Measurements from ENCODE around the gene COL6A2.

Gene COL6A2

GRCh38 chr21:46159390-46159789 is 61.5 kb downstream of the COL6A2 start:
- no peak for DNase-seq
- Histone ChIP-seq H3K36me3 (ENCODE audit: control insufficient read depth in 1 of 2, insufficient read depth in 2 of 2, low read depth in 1 of 2, low read length in 2 of 2) (peaks cover 6 to 42% of the 10 kb centered on the region in 2 experiments), H4K8ac (ENCODE audit: low read length) (no peak overlapping the region), H3K18ac (ENCODE audit: low read depth in 1 of 2, low read length in 2 of 2) (no peak overlapping the region), H3K9me3 (ENCODE audit: control insufficient read depth, low read length) (no peaks in the 10 kb centered on the region), H3K27ac (ENCODE audit: low read length, poor library complexity, severe bottlenecking) (no peak overlapping the region), H4K91ac (ENCODE audit: low read length) (no peak overlapping the region), H3K4me2 (ENCODE audit: low read length, poor library complexity, severe bottlenecking) (no peak overlapping the region), H3K14ac (ENCODE audit: low read length in 2 of 2) (no peak overlapping the region), H2AK5ac (ENCODE audit: low read length, severe bottlenecking) (no peak overlapping the region), H3K4me3 (ENCODE audit: insufficient read depth in 1 of 2, low read depth in 1 of 2, low read length in 2 of 2) (no peak overlapping the region), H3K4me1 (ENCODE audit: control insufficient read depth, insufficient read depth, low read depth, low read length) (peaks cover 12% of the 10 kb centered on the region), H3K4ac (ENCODE audit: low read depth in 1 of 2, low read length in 2 of 2) (no peak overlapping the region), H2BK120ac (ENCODE audit: low read depth, low read length) (no peak overlapping the region), H2BK12ac (ENCODE audit: low read length in 2 of 2) (no peak overlapping the region), H2BK5ac (ENCODE audit: low read depth, low read length, poor library complexity, severe bottlenecking) (no peak overlapping the region), H3K79me1 (replicated peaks; ENCODE audit: low read length, poor library complexity, severe bottlenecking) (peaks cover 2% of the 10 kb centered on the region), H3K23ac (ENCODE audit: low read length in 2 of 2) (no peak overlapping the region), H3K27me3 (ENCODE audit: control insufficient read depth in 1 of 2, insufficient read depth in 1 of 2, low read length in 2 of 2) (no peaks in the 10 kb centered on the region), H2BK15ac (ENCODE audit: low read depth, poor library complexity, severe bottlenecking) (no peak overlapping the region), H3K9ac (ENCODE audit: low read length) (no peak overlapping the region), H2AFZ (ENCODE audit: low read depth, low read length) (no peak overlapping the region)
- 97% methylated on average over 12 of the region's 12 CpGs for WGBS

GRCh38 chr21:46159841-46160656 is 62.1 kb downstream of the COL6A2 start:
- WGBS: 98% methylated on average over 27 of the region's 32 CpGs
- H3K18ac ChIP-seq (ENCODE audit: low read depth in 1 of 2, low read length in 2 of 2): no peak overlapping the region
- no peak overlapping the region for H3K23ac ChIP-seq (ENCODE audit: low read length in 2 of 2)
- H3K27ac ChIP-seq (ENCODE audit: low read length, poor library complexity, severe bottlenecking): no peak overlapping the region
- no peaks in the 10 kb centered on the region for H3K27me3 ChIP-seq (ENCODE audit: control insufficient read depth in 1 of 2, insufficient read depth in 1 of 2, low read length in 2 of 2)
- no peaks in the 10 kb centered on the region for H3K9me3 ChIP-seq (ENCODE audit: control insufficient read depth, low read length)
- peak overlapping the region in 1 of 2 experiments; percentile 35 for H3K4me3 ChIP-seq (ENCODE audit: insufficient read depth in 1 of 2, low read depth in 1 of 2, low read length in 2 of 2)
- H2AK5ac ChIP-seq (ENCODE audit: low read length, severe bottlenecking): no peak overlapping the region
- H3K79me1 ChIP-seq (replicated peaks; ENCODE audit: low read length, poor library complexity, severe bottlenecking): peaks cover 2% of the 10 kb centered on the region
- H3K9ac ChIP-seq (ENCODE audit: low read length): no peak overlapping the region
- H2AFZ ChIP-seq (ENCODE audit: low read depth, low read length): no peak overlapping the region
- no peak overlapping the region for H2BK5ac ChIP-seq (ENCODE audit: low read depth, low read length, poor library complexity, severe bottlenecking)
- no peak overlapping the region for H4K8ac ChIP-seq (ENCODE audit: low read length)
- no peak overlapping the region for H2BK120ac ChIP-seq (ENCODE audit: low read depth, low read length)
- no peak overlapping the region for H4K91ac ChIP-seq (ENCODE audit: low read length)
- H3K4ac ChIP-seq (ENCODE audit: low read depth in 1 of 2, low read length in 2 of 2): no peak overlapping the region
- H3K4me2 ChIP-seq (ENCODE audit: low read length, poor library complexity, severe bottlenecking): no peak overlapping the region
- H2BK15ac ChIP-seq (ENCODE audit: low read depth, poor library complexity, severe bottlenecking): no peak overlapping the region
- H3K4me1 ChIP-seq (ENCODE audit: control insufficient read depth, insufficient read depth, low read depth, low read length): peaks cover 11% of the 10 kb centered on the region
- no peak overlapping the region for H2BK12ac ChIP-seq (ENCODE audit: low read length in 2 of 2)
- no peak overlapping the region for H3K14ac ChIP-seq (ENCODE audit: low read length in 2 of 2)
- peaks cover 6 to 42% of the 10 kb centered on the region in 2 experiments for H3K36me3 ChIP-seq (ENCODE audit: control insufficient read depth in 1 of 2, insufficient read depth in 2 of 2, low read depth in 1 of 2, low read length in 2 of 2)
- no peak for DNase-seq

DNA sequence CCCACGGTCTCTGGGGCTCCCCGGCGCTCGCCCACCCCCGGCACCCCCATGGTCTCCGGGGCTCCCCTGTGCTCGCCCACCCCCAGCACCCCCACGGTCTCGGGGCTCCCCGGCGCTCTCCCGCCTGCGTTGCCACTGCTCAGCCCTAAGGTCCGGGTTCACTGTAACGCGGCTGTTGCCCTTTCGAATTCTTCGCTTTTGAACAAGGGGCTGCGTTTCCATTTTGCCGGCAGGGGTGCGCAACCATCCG is 62.7 kb downstream of the COL6A2 start:
- Histone ChIP-seq H2BK15ac (ENCODE audit: low read depth, poor library complexity, severe bottlenecking) (no peak overlapping the region), H3K79me1 (replicated peaks; ENCODE audit: low read length, poor library complexity, severe bottlenecking) (peaks cover 2% of the 10 kb centered on the region), H3K4ac (ENCODE audit: low read depth in 1 of 2, low read length in 2 of 2) (no peak overlapping the region), H4K8ac (ENCODE audit: low read length) (no peak overlapping the region), H3K27ac (ENCODE audit: low read length, poor library complexity, severe bottlenecking) (no peak overlapping the region), H3K9me3 (ENCODE audit: control insufficient read depth, low read length) (no peaks in the 10 kb centered on the region), H3K4me2 (ENCODE audit: low read length, poor library complexity, severe bottlenecking) (no peak overlapping the region), H3K9ac (ENCODE audit: low read length) (no peak overlapping the region), H3K18ac (ENCODE audit: low read depth in 1 of 2, low read length in 2 of 2) (no peak overlapping the region), H2AK5ac (ENCODE audit: low read length, severe bottlenecking) (no peak overlapping the region), H3K14ac (ENCODE audit: low read length in 2 of 2) (no peak overlapping the region), H2AFZ (ENCODE audit: low read depth, low read length) (no peak overlapping the region), H4K91ac (ENCODE audit: low read length) (no peak overlapping the region), H2BK12ac (ENCODE audit: low read length in 2 of 2) (no peak overlapping the region), H2BK120ac (ENCODE audit: low read depth, low read length) (no peak overlapping the region), H3K4me1 (ENCODE audit: control insufficient read depth, insufficient read depth, low read depth, low read length) (peaks cover 6% of the 10 kb centered on the region), H3K27me3 (ENCODE audit: control insufficient read depth in 1 of 2, insufficient read depth in 1 of 2, low read length in 2 of 2) (no peaks in the 10 kb centered on the region), H2BK5ac (ENCODE audit: low read depth, low read length, poor library complexity, severe bottlenecking) (no peak overlapping the region), H3K36me3 (ENCODE audit: control insufficient read depth in 1 of 2, insufficient read depth in 2 of 2, low read depth in 1 of 2, low read length in 2 of 2) (peaks cover 6 to 42% of the 10 kb centered on the region in 2 experiments), H3K4me3 (ENCODE audit: insufficient read depth in 1 of 2, low read depth in 1 of 2, low read length in 2 of 2) (no peak overlapping the region), H3K23ac (ENCODE audit: low read length in 2 of 2) (no peak overlapping the region)
- WGBS: 98% methylated on average over 20 of the region's 22 CpGs
- DNase-seq: no peak

DNA sequence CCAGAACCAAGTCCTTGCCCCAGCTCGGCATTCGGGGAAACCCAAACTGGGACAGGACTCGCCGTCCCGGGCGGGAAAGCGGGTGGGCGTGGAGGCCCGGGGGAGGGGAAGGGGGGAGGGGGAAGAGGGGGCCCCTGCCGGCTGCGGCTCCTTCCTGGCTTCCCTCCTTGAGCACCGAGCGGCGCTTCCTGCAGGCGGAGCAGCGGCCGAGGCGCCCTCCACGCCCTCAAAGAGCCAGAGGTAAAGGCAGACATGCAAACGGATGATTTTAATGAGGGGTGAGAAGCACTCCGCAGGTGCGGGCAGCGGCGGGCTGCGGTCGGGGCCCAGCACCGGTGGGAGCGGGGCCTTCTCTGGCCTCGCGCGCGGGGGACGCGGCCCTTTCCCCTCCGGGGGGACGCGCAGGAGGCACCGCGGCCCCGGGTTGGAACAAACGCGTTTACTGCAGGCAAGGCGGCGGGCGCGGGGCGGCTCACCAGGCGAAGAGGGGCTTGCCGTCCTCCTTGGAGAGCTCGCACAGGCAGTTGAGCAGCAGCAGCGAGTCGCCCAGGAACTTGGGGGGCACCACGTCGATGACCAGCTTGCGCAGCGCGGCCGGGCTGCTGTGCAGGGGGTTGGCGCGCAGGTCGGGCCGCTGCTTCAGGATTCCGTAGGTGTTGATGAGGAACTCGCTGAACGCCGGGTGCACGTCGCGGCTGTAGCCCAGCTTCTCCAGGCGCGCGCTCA is 63.2 kb downstream of the COL6A2 start:
- H3K4me1 ChIP-seq (ENCODE audit: control insufficient read depth, insufficient read depth, low read depth, low read length): peaks cover 1% of the 10 kb centered on the region
- 98% methylated on average over 61 of the region's 72 CpGs for WGBS
- DNase-seq: no peak

More for the DNA sequence above, 63.2 kb downstream of the COL6A2 start:
- Histone ChIP-seq H3K14ac (ENCODE audit: low read length in 2 of 2) (no peak overlapping the region), H3K36me3 (ENCODE audit: control insufficient read depth in 1 of 2, insufficient read depth in 2 of 2, low read depth in 1 of 2, low read length in 2 of 2) (peaks cover 4 to 37% of the 10 kb centered on the region in 2 experiments), H3K18ac (ENCODE audit: low read depth in 1 of 2, low read length in 2 of 2) (no peak overlapping the region), H3K4me3 (ENCODE audit: insufficient read depth in 1 of 2, low read depth in 1 of 2, low read length in 2 of 2) (no peak overlapping the region), H3K23ac (ENCODE audit: low read length in 2 of 2) (no peak overlapping the region), H3K9me3 (ENCODE audit: control insufficient read depth, low read length) (no peaks in the 10 kb centered on the region), H2AFZ (ENCODE audit: low read depth, low read length) (no peak overlapping the region), H2BK120ac (ENCODE audit: low read depth, low read length) (no peak overlapping the region), H2BK12ac (ENCODE audit: low read length in 2 of 2) (no peak overlapping the region), H4K8ac (ENCODE audit: low read length) (no peak overlapping the region), H4K91ac (ENCODE audit: low read length) (peak overlapping the region; percentile 3), H3K27me3 (ENCODE audit: control insufficient read depth in 1 of 2, insufficient read depth in 1 of 2, low read length in 2 of 2) (no peaks in the 10 kb centered on the region), H3K4me2 (ENCODE audit: low read length, poor library complexity, severe bottlenecking) (no peak overlapping the region), H2BK15ac (ENCODE audit: low read depth, poor library complexity, severe bottlenecking) (no peak overlapping the region), H3K9ac (ENCODE audit: low read length) (no peak overlapping the region), H3K4ac (ENCODE audit: low read depth in 1 of 2, low read length in 2 of 2) (no peak overlapping the region), H3K27ac (ENCODE audit: low read length, poor library complexity, severe bottlenecking) (no peak overlapping the region), H2AK5ac (ENCODE audit: low read length, severe bottlenecking) (no peak overlapping the region), H2BK5ac (ENCODE audit: low read depth, low read length, poor library complexity, severe bottlenecking) (no peak overlapping the region), H3K79me1 (replicated peaks; ENCODE audit: low read length, poor library complexity, severe bottlenecking) (peaks cover 2% of the 10 kb centered on the region)

Data from mesenchymal stem cell (in vitro differentiated cells and primary cell).